Liver (tissue), 9 donors: ENCODE results near the gene ECSCR. TPM values are rescaled to one million over a fixed set of nuclear protein-coding genes. Genes with fewer than 3 reads are reported as not detected.
A peak's percentile ranks its signal among the peaks of the same experiment; 100 is the strongest.

Source experiments
- DNase-seq: peaks from one replicate; pipeline ENCODE4 v3.0.0-alpha.2; 2017; ENCODE audit warnings: low spot score
- H3K27ac ChIP-seq, 2 donors: one replicate each; pipeline ENCODE4 v1.7.0; 2013; ENCODE audit warnings: inconsistent platforms in 2 of 2, low read length in 2 of 2, control low read depth in 1 of 2, low read depth in 1 of 2, mild to moderate bottlenecking in 1 of 2
- H3K27me3 ChIP-seq, 4 donors: one replicate each; pipeline versions ENCODE4 v1.6.1 to v1.7.0; 2013; ENCODE audit warnings: low read length in 3 of 4, inconsistent platforms in 1 of 4, mild to moderate bottlenecking in 1 of 4, moderate library complexity in 1 of 4; ENCODE audit not compliant: control insufficient read depth in 4 of 4, insufficient read depth in 4 of 4
- H3K36me3 ChIP-seq, 4 donors: one replicate each; pipeline versions ENCODE4 v1.6.1 to v1.7.0; 2013; ENCODE audit warnings: low read length in 3 of 4, mild to moderate bottlenecking in 3 of 4, low read depth in 1 of 4, moderate library complexity in 1 of 4; ENCODE audit not compliant: control insufficient read depth in 4 of 4, insufficient read depth in 3 of 4
- H3K4me1 ChIP-seq, 4 donors: one replicate each; pipeline versions ENCODE4 v1.6.1 to v1.7.0; 2013; ENCODE audit warnings: low read length in 3 of 4, mild to moderate bottlenecking in 3 of 4, moderate library complexity in 1 of 4; ENCODE audit not compliant: control insufficient read depth in 4 of 4, insufficient read depth in 4 of 4
- H3K4me3 ChIP-seq, 3 donors: one replicate each; pipeline versions ENCODE4 v1.6.1 to v1.7.0; 2013; ENCODE audit warnings: low read length in 3 of 3, control low read depth in 1 of 3, low read depth in 1 of 3, mild to moderate bottlenecking in 1 of 3
- H3K9ac ChIP-seq, 2 donors: one replicate each; pipeline ENCODE4 v1.7.0; 2013; ENCODE audit warnings: low read length in 2 of 2, mild to moderate bottlenecking in 2 of 2, moderate library complexity in 2 of 2, control low read depth in 1 of 2, low read depth in 1 of 2
- H3K9me3 ChIP-seq, 4 donors: one replicate each; pipeline versions ENCODE4 v1.6.1 to v1.7.0; 2013; ENCODE audit warnings: low read length in 3 of 4; ENCODE audit not compliant: control insufficient read depth in 4 of 4
- ATF3 ChIP-seq: IDR thresholded peaks from 2 replicates; pipeline ENCODE4 v1.6.1; 2016; ENCODE audit warnings: antibody characterized with exemption
- CTCF ChIP-seq: fragments of 150-350 bp; IDR thresholded peaks from 2 replicates; pipeline ENCODE4 v1.5.1; 2017; ENCODE audit warnings: improper control_type of control experiment, low read depth, low read length; ENCODE audit not compliant: missing input control
- EGR1 ChIP-seq, 2 donors: IDR thresholded peaks; 2 replicates each; pipeline ENCODE4 v1.6.1; 2016 to 2018; ENCODE audit warnings: antibody characterized with exemption in 2 of 2, low read depth in 2 of 2
- FOXA1 ChIP-seq: IDR thresholded peaks from 2 replicates; pipeline ENCODE4 v1.6.1; 2016; ENCODE audit warnings: antibody characterized with exemption
- FOXA2 ChIP-seq: IDR thresholded peaks from 2 replicates; pipeline ENCODE4 v1.6.1; 2016; ENCODE audit warnings: antibody characterized with exemption
- HNF4A ChIP-seq, 2 donors: conservative IDR thresholded peaks; 2 replicates each; pipeline ENCODE4 v1.6.1; 2016; ENCODE audit warnings: antibody characterized with exemption in 2 of 2, mild to moderate bottlenecking in 2 of 2
- HNF4G ChIP-seq: IDR thresholded peaks from 2 replicates; pipeline ENCODE4 v1.6.1; 2016; ENCODE audit warnings: antibody characterized with exemption
- JUND ChIP-seq, 2 donors: IDR thresholded peaks; 2 replicates each; pipeline ENCODE4 v1.6.1; 2016; ENCODE audit warnings: antibody characterized with exemption in 2 of 2
- MAX ChIP-seq: IDR thresholded peaks from 2 replicates; pipeline ENCODE4 v1.6.1; 2016; ENCODE audit warnings: antibody characterized with exemption
- NR2F2 ChIP-seq: IDR thresholded peaks from 2 replicates; pipeline ENCODE4 v1.6.1; 2016; ENCODE audit warnings: antibody characterized with exemption
- RAD21 ChIP-seq, 2 donors: IDR thresholded peaks; 2 replicates each; pipeline ENCODE4 v1.6.1; 2016; ENCODE audit warnings: antibody characterized with exemption in 2 of 2, mild to moderate bottlenecking in 2 of 2
- REST ChIP-seq: IDR thresholded peaks from 2 replicates; pipeline ENCODE4 v1.6.1; 2016; ENCODE audit warnings: antibody characterized with exemption, mild to moderate bottlenecking
- RXRA ChIP-seq, 2 donors: IDR thresholded peaks; 2 replicates each; pipeline ENCODE4 v1.6.1; 2017 to 2018; ENCODE audit warnings: antibody characterized with exemption in 2 of 2, mild to moderate bottlenecking in 1 of 2
- SP1 ChIP-seq: IDR thresholded peaks from 2 replicates; pipeline ENCODE4 v1.6.1; 2018; ENCODE audit warnings: antibody characterized with exemption, mild to moderate bottlenecking
- TAF1 ChIP-seq: conservative IDR thresholded peaks from 2 replicates; pipeline ENCODE4 v1.6.1; 2016; ENCODE audit warnings: antibody characterized with exemption, mild to moderate bottlenecking
- YY1 ChIP-seq: IDR thresholded peaks from 2 replicates; pipeline ENCODE4 v1.6.1; 2016; ENCODE audit warnings: antibody characterized with exemption, mild to moderate bottlenecking
- ZBTB33 ChIP-seq: IDR thresholded peaks from 2 replicates; pipeline ENCODE4 v1.6.1; 2016; ENCODE audit warnings: antibody characterized with exemption
- WGBS: extraction: QIAGEN DNeasy Blood & Tissue Kit; methylation state at CpG from one replicate; pipeline ENCODE4 v1.1.7; 2013; 5-methylcytosine and 5-hydroxymethylcytosine counted together
- polyA plus RNA-seq, 2 donors: library from polyadenylated mRNA; stranded (reverse) in 1 of 2; unstranded in 1 of 2; fragments of 200-250 nt in 1 of 2; fragments of >200 nt in 1 of 2; fragmentation: Nextera tagmentation in 1 of 2; extraction: Ambion mirVana in 1 of 2; gene quantifications; one replicate each; pipeline versions ENCODE4 v1.2.1 to v1.2.3, GENCODE V29; 2013 to 2015
- total RNA-seq, 2 donors: library from RNA; depleted of rRNA; stranded (reverse); fragments of >200 nt; gene quantifications; one replicate each; pipeline ENCODE4 v1.2.3, GENCODE V29; 2014
- donor health status: healthy.
- donor health status: healthy.
- donor health status: healthy.
- donor health status: healthy.
- donor health status: healthy.

Gene ECSCR
- total and polyA plus RNA-seq, 4 donors: 3.2 to 4.9 (median 3.5) TPM

- TF ChIP-seq ZBTB33: no peak
Measured at GRCh38 chr5:139461698-139462097, 845 bp downstream of the ECSCR start (continued).

GRCh38 chr5:139461176-139461575 is 1.4 kb downstream of the ECSCR start:
- Histone ChIP-seq H3K27me3 (no peaks in the 10 kb centered on the region), H3K36me3 (no peaks in the 10 kb centered on the region), H3K9me3 (no peaks in the 10 kb centered on the region), H3K9ac (no peak overlapping the region), H3K27ac (peak overlapping the region in 1 of 2 donors; percentile 42), H3K4me3 (no peak overlapping the region), H3K4me1 (no peaks in the 10 kb centered on the region)
- TF ChIP-seq EGR1 (IDR thresholded peaks at IDR 0.05; ENCODE audit: low read depth in 2 of 2) (no peak), YY1 (no peak), FOXA1 (no peak), CTCF (no peak), ZBTB33 (no peak), HNF4G (no peak), TAF1 (no peak), NR2F2 (no peak), FOXA2 (no peak), REST (no peak), ATF3 (no peak), RAD21 (IDR thresholded peaks at IDR 0.05) (no peak), MAX (no peak), SP1 (no peak), JUND (IDR thresholded peaks at IDR 0.05) (no peak), RXRA (IDR thresholded peaks at IDR 0.05) (no peak), HNF4A (conservative IDR thresholded peaks at IDR 0.05) (no peak)
- WGBS: 85% methylated on average over 7 of the region's 7 CpGs
- no peak for DNase-seq
